BLaER1 (cell line): Measurements from ENCODE around the gene MLC1.

ENCODE experiments used
- H3K27ac ChIP-seq: shearing (Covaris generic); formaldehyde crosslinking; 2 replicates; pipeline ENCODE4 v1.8.1; 2022
- H3K27me3 ChIP-seq: shearing (Covaris generic); formaldehyde crosslinking; 2 replicates; pipeline ENCODE4 v1.8.1; 2022
- H3K36me3 ChIP-seq: shearing (Covaris generic); formaldehyde crosslinking; 2 replicates; pipeline ENCODE4 v1.8.1; 2022
- H3K4me1 ChIP-seq: shearing (Covaris generic); formaldehyde crosslinking; 2 replicates; pipeline ENCODE4 v1.8.1; 2022
- H3K4me2 ChIP-seq: shearing (Covaris generic); formaldehyde crosslinking; 2 replicates; pipeline ENCODE4 v1.8.1; 2022
- H3K4me3 ChIP-seq: shearing (Covaris generic); formaldehyde crosslinking; 2 replicates; pipeline ENCODE4 v1.8.1; 2022
- H3K9ac ChIP-seq: shearing (Covaris generic); formaldehyde crosslinking; 2 replicates; pipeline ENCODE4 v1.8.1; 2022
- H3K9me3 ChIP-seq: shearing (Covaris generic); formaldehyde crosslinking; 2 replicates; pipeline ENCODE4 v1.8.1; 2022
- H4K20me1 ChIP-seq: shearing (Covaris generic); formaldehyde crosslinking; 2 replicates; pipeline ENCODE4 v1.8.1; 2022
- Cebpa-rat ChIP-seq: shearing (Covaris generic); IDR thresholded peaks from 2 replicates; pipeline ENCODE4 v1.8.1; 2022

MLC1 gene

DNA sequence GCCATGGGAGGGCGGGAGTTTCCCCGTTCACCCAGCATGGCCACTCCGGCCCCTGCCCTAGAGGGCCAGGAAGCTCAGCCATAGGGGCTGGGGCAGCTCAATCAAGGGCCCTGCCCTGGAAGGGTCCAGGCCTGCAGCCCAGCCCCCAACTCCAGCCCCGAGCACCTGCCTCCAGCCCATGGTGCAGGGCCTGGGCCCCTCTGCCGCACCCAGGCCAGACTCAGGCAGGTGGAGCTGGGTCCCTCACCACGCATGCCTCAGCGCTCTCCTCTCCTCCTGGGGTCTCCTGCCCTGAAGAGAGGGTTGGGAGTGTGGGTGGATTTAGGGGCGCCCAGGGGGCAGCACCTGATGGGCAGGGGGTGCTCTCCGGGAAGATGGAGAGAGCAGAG, 13.1 kb downstream of the MLC1 start:
- H4K20me1 ChIP-seq = no peaks in the 10 kb centered on the region
- no peak for TF ChIP-seq Cebpa-rat
- H3K36me3 ChIP-seq = no peaks in the 10 kb centered on the region
- no peaks in the 10 kb centered on the region for H3K9me3 ChIP-seq
- no peak overlapping the region for H3K4me3 ChIP-seq
- H3K4me1 ChIP-seq = peaks cover 34% of the 10 kb centered on the region
- H3K9ac ChIP-seq = no peak overlapping the region
- H3K27ac ChIP-seq = no peak overlapping the region
- no peaks in the 10 kb centered on the region for H3K27me3 ChIP-seq
- no peak overlapping the region for H3K4me2 ChIP-seq

DNA sequence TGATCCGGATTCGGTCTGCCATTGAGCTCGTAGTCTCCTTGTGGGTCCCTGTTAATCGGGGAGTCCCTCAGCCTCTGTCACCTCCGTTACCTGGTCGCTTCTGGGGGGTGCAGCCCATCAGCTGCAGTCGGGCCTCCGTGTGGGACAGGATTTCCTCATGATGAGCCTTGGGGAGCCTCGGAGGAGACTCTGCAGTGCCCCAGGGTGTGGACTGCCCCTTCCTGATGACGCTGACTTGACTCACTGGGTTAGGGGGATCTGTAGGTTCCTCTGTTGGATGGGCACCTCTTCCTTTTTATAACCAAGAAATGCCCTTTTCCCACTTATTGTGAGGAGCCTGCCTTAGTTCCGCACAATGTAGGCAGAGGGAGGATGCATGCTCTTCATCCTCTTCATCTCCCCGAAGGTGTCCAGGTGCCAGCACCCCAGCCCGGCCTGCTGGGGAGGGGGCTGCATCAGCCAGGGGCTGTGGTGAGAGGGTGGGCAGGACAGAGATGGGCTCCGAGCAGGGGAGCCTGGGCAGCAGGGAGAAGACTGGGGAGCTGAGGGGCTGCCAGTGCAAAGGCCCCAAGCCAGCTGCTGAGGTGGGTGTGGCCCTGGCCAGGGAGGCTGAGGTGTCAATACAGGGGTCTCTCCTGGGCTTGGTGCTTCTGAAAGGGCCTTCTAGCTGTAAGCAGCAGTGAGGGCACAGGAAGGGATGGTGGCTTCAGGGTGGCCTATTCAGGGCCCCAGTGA, 13.6 kb downstream of the MLC1 start:
- H3K4me2 ChIP-seq = no peak overlapping the region
- no peaks in the 10 kb centered on the region for H3K9me3 ChIP-seq
- H4K20me1 ChIP-seq = no peaks in the 10 kb centered on the region
- H3K4me1 ChIP-seq = peaks cover 34% of the 10 kb centered on the region
- no peak overlapping the region for H3K4me3 ChIP-seq
- no peak overlapping the region for H3K9ac ChIP-seq
- no peak overlapping the region for H3K27ac ChIP-seq
- no peaks in the 10 kb centered on the region for H3K36me3 ChIP-seq
- no peak for TF ChIP-seq Cebpa-rat
- H3K27me3 ChIP-seq = no peaks in the 10 kb centered on the region

DNA sequence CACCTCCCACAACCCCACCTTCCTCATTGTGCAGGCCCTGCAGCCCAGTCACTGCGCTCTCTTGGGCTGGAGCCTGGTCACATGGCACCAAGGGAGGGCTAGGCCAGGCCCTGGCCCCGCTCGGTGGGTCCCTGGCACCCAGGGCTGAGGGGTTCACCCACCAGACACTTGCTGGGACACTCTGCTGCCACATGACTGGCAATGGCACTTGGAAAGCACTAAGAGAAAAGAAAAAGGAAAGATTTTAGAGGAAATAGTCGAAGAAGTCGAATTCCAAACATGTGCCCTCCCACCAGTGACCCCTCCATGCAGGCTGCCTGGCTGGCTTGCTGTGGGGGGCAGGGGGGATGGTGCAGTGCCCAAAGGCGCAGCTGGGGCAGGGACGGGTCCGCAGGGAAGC, 14.9 kb downstream of the MLC1 start:
- H3K27ac ChIP-seq = no peak overlapping the region
- H3K9ac ChIP-seq = no peak overlapping the region
- no peaks in the 10 kb centered on the region for H3K27me3 ChIP-seq
- no peak overlapping the region for H3K4me3 ChIP-seq
- no peaks in the 10 kb centered on the region for H3K9me3 ChIP-seq
- H3K4me1 ChIP-seq = peaks cover 33% of the 10 kb centered on the region
- no peak overlapping the region for H3K4me2 ChIP-seq
- H4K20me1 ChIP-seq = no peaks in the 10 kb centered on the region
- TF ChIP-seq Cebpa-rat = no peak
- H3K36me3 ChIP-seq = no peaks in the 10 kb centered on the region

DNA sequence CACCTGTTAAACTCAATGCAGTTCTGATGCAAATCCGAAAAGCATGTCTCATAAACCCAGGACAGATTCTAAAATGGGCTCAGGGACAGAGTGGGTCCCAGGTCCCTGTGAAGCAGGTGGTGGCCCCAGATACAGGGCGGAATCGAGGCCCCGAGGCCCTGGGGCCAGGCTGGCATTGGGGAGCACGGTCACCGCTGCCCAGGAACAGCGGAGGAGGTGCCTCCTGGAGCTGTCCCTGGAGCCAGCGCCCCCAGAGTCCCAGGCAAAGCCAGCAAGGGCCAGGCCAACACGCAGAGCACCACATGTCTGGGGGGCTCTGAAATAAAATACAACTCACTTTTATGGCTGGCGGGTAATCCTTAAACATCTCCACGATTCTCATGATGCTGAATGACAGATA, 17.1 kb downstream of the MLC1 start:
- Histone ChIP-seq H3K9me3 (no peaks in the 10 kb centered on the region), H3K36me3 (no peaks in the 10 kb centered on the region), H3K27me3 (no peaks in the 10 kb centered on the region), H3K4me2 (no peak overlapping the region), H4K20me1 (no peaks in the 10 kb centered on the region), H3K9ac (no peak overlapping the region), H3K4me3 (no peak overlapping the region), H3K27ac (no peak overlapping the region), H3K4me1 (peaks cover 21% of the 10 kb centered on the region)
- no peak for TF ChIP-seq Cebpa-rat

DNA sequence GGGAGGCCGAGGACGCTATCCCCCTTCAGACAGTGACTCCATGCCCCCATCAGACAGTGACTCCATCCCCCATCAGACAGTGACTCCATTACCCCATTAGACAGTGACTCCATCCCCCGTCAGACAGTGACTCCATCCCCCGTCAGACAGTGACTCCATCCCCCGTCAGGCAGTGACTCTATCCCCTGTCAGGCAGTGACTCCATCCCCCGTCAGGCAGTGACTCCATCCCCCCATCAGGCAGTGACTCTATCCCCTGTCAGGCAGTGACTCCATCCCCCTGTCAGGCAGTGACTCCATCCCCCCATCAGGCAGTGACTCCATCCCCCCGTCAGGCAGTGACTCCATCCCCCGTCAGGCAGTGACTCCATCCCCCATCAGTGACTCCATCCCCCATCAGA, 18.0 kb downstream of the MLC1 start:
- H3K36me3 ChIP-seq = no peaks in the 10 kb centered on the region
- H3K4me3 ChIP-seq = no peak overlapping the region
- no peaks in the 10 kb centered on the region for H4K20me1 ChIP-seq
- H3K9me3 ChIP-seq = no peaks in the 10 kb centered on the region
- no peak for TF ChIP-seq Cebpa-rat
- no peak overlapping the region for H3K27ac ChIP-seq
- H3K9ac ChIP-seq = no peak overlapping the region
- H3K4me2 ChIP-seq = peak overlapping the region; percentile 38
- no peaks in the 10 kb centered on the region for H3K27me3 ChIP-seq
- H3K4me1 ChIP-seq = peaks cover 21% of the 10 kb centered on the region

DNA sequence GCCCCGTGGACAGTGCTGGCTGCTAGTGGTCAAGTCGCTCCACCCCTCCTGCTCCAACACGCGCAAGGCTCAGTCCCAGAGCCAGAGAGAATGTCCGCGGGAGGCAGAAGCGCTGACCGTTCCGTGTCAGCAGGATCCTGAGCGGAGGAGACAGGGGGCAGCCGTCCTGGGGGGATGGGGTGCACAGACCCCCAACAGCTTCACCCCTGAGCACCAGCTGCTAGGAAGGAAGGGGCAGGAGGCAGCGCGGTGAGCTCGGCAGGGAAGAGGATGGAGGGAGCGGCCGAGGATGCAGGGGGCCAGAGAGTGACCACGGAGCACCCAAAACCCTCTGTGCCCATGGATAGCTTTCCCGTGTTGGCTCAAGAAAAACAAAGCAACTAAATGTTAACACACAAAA, 20.8 kb downstream of the MLC1 start:
- no peak for TF ChIP-seq Cebpa-rat
- no peak overlapping the region for H3K9ac ChIP-seq

DNA sequence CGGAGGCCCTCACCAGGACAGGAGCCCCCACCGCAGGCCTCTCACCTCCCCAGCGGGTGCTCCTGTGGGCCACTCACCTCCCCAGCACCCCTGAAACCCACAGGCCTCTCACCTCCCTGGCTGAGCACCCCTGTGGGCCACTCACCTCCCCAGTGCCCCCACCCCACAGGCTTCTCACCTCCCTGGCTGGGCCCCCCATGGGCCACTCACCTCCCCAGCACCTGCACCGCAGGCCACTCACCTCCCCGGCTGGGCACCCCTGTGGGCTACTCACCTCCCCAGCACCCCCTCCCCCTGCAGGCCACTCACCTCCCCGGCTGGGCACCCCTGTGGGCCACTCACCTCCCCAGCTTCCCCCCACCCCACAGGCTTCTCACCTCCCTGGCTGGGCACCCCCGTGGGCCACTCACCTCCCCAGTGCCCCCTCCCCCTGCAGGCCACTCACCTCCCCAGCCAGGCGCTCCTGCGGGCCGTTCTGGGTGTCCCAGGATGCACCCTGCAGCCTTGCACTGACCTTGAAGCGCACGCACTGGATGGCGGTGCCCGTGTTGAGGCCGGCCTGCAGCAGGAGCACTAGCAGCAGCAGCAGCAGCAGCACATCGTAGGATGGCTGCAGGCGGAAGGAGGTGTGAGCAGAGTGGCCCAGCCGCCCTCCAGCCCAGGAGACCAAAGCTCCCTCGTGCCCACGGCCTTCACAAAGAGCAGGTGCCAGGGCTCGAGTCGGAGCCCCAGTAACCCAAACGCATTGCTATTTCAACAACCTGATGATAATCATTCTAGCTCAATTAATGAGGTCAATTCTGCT, 21.4 kb downstream of the MLC1 start:
- no peaks in the 10 kb centered on the region for H3K36me3 ChIP-seq
- no peak overlapping the region for H3K4me3 ChIP-seq
- H3K9me3 ChIP-seq = no peaks in the 10 kb centered on the region
- no peaks in the 10 kb centered on the region for H4K20me1 ChIP-seq
- H3K27ac ChIP-seq = no peak overlapping the region
- no peak overlapping the region for H3K4me2 ChIP-seq
- no peaks in the 10 kb centered on the region for H3K27me3 ChIP-seq
- TF ChIP-seq Cebpa-rat = no peak
- H3K4me1 ChIP-seq = peaks cover 54% of the 10 kb centered on the region
- no peak overlapping the region for H3K9ac ChIP-seq

More for the DNA sequence above, 20.8 kb downstream of the MLC1 start:
- Histone ChIP-seq H3K9me3 (no peaks in the 10 kb centered on the region), H3K27ac (no peak overlapping the region), H3K27me3 (no peaks in the 10 kb centered on the region), H3K4me2 (no peak overlapping the region), H4K20me1 (no peaks in the 10 kb centered on the region), H3K4me3 (no peak overlapping the region), H3K36me3 (no peaks in the 10 kb centered on the region), H3K4me1 (peaks cover 48% of the 10 kb centered on the region)

DNA sequence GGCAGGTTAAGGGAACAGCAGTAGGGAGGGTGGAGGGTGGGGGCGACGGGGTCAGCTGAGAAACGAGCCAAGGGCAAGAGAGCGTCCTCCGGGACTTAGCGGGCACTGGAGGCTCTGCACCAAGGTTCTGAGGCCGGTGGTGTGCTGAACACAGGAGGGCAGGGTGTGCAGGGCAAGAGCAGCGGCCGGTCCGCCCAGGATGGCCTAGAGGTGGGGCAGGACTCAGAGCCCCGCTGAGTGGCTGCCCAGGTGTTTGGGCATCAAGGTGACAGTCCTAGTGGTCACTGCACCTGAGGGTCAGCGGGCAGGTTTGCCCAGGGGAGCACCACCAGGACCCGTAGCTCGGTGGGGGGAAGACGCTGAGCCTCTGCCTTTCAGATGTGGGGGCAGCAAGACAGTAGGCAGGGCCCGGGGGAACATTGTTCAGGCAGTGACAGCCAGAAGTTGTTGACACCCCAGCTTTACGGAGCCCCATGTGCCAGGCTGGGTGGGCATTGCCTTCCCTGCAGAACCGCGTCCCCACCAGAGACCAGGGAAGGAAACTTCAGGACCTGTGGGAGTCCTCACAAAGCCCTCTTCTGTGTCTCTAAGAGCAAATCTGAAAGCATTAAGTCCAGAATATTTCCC, 22.6 kb downstream of the MLC1 start:
- Histone ChIP-seq H3K36me3 (no peaks in the 10 kb centered on the region), H3K4me1 (peaks cover 59% of the 10 kb centered on the region), H3K4me2 (no peak overlapping the region), H4K20me1 (no peaks in the 10 kb centered on the region), H3K27me3 (no peaks in the 10 kb centered on the region), H3K4me3 (no peak overlapping the region), H3K27ac (no peak overlapping the region), H3K9me3 (no peaks in the 10 kb centered on the region), H3K9ac (no peak overlapping the region)
- no peak for TF ChIP-seq Cebpa-rat

DNA sequence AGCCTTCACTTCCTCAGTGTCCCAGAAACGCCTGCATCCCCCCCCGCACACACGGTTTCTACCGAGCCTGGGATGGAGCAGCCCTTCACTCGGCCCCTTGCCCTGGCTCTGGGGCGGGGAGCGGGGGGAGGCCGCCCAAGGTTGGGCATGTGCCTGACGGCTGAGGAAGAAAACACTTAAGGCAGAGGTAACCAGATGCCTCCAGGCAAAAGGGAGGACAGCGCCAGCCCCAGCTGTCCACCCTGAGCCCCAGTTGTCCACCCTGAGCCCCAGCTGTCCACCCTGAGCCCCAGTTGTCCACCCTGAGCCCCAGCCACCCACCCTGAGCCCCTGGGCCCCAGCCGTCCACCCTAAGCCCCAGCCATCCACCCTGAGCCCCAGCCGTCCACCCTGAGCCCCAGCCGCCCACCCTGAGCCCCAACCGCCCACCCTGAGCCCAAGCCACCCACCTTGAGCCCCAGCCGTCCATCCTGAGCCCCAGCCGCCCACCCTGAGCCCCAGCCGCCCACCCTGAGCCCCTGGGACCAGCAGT, 23.3 kb downstream of the MLC1 start:
- Histone ChIP-seq H3K4me1 (peaks cover 53% of the 10 kb centered on the region), H3K27me3 (no peaks in the 10 kb centered on the region), H3K9ac (no peak overlapping the region), H3K36me3 (no peaks in the 10 kb centered on the region), H3K4me2 (peak overlapping the region; percentile 82), H3K27ac (peak overlapping the region; percentile 58; the same call in 1 of the 2 replicates), H4K20me1 (no peaks in the 10 kb centered on the region), H3K4me3 (no peak overlapping the region), H3K9me3 (no peaks in the 10 kb centered on the region)
- no peak for TF ChIP-seq Cebpa-rat
